SK-MEL-5 (cell line): ENCODE data around the gene SLC38A7. TPM values are rescaled to one million over a fixed set of nuclear protein-coding genes. Genes with fewer than 3 reads are reported as not detected.
A peak's percentile ranks its signal among the peaks of the same experiment; 100 is the strongest.
"Not testable (repeated sequence)": the region's sequence is repeated elsewhere in the genome, so short reads cannot be mapped to it uniquely, and the experiment has no call there.

Experiments
- DNase-seq: peaks from one replicate; pipeline ENCODE4 v3.0.0-alpha.2; 2016; ENCODE audit warnings: low read depth, low spot score
- in situ Hi-C: cut with HindIII; loops from 2 replicates; pipeline ENCODE4 v1.10.0; 2016; ENCODE audit warnings: low sequenced_read_pairs, high pct_unique_total_duplicates, low pct_unique_long_range_greater_than_20kb
- polyA plus RNA-seq, 2 experiments: library from polyadenylated mRNA; depleted of rRNA; stranded (reverse); fragments of >200 nt; gene quantifications; 2 replicates each; pipeline ENCODE4 v1.2.3, GENCODE V29; 2015
- total RNA-seq: library from RNA; depleted of rRNA; stranded (reverse); fragments of >200 nt; shearing (Covaris generic); gene quantifications from 2 replicates; pipeline ENCODE4 v1.2.3, GENCODE V29; 2014; rRNA removed

Gene SLC38A7
- 23.4 and 30.3 TPM in 2 replicates for total RNA-seq
- 25.2 and 32.5 TPM in 2 replicates for polyA plus RNA-seq (2015; cell fraction: cytosol; rRNA removed)
- polyA plus RNA-seq (2015; cell fraction: nucleus; rRNA removed), result 53.6 and 57.8 TPM in 2 replicates

- in situ Hi-C loops, result no loop called here
- DNase-seq, result peak; percentile 83
These were observed at the start of gene SLC38A7 for GRCh38 chr16:58684354-58685083. TSS of gene SLC38A7 (minus strand) at chr16:58684770. CDS start at chr16:58680126, 4,644 bp downstream.

GRCh38 chr16:58733671-58734458 is 49.3 kb upstream of the SLC38A7 start, which contains the start of gene GOT2:
TSS of gene GOT2 (minus strand) at chr16:58734316. CDS start at chr16:58734228, 88 bp downstream.
- peak; percentile 82 for DNase-seq
- in situ Hi-C loops, result no loop called here

- DNase-seq, result no peak
- in situ Hi-C loops, result no loop called here
These were observed 48.7 kb upstream of the SLC38A7 start for GRCh38 chr16:58733248-58733670.

- in situ Hi-C loops, result no loop called here
- no peak for DNase-seq
These were observed 48.1 kb upstream of the SLC38A7 start for GRCh38 chr16:58732545-58733247.

- no peak for DNase-seq
- in situ Hi-C loops, result no loop called here
These were observed 46.3 kb upstream of the SLC38A7 start for GRCh38 chr16:58730724-58731370.

- no peak for DNase-seq
- in situ Hi-C loops, result no loop called here
These were observed 43.4 kb upstream of the SLC38A7 start for GRCh38 chr16:58727796-58728568.

- no peak for DNase-seq
- in situ Hi-C loops, result no loop called here
These were observed 42.6 kb upstream of the SLC38A7 start for GRCh38 chr16:58727028-58727781.

GRCh38 chr16:58723109-58723508 is 38.5 kb upstream of the SLC38A7 start:
- in situ Hi-C loops, result no loop called here
- DNase-seq, result no peak

- no peak for DNase-seq
- in situ Hi-C loops, result no loop called here
These were observed 33.4 kb upstream of the SLC38A7 start for GRCh38 chr16:58717994-58718393.

GRCh38 chr16:58716468-58716867 is 31.9 kb upstream of the SLC38A7 start:
- in situ Hi-C loops, result no loop called here
- DNase-seq, result no peak

- in situ Hi-C loops, result no loop called here
- DNase-seq, result no peak
These were observed 29.2 kb upstream of the SLC38A7 start for GRCh38 chr16:58713742-58714141.

GRCh38 chr16:58709333-58709732 is 24.8 kb upstream of the SLC38A7 start:
- no peak for DNase-seq
- in situ Hi-C loops, result no loop called here

GRCh38 chr16:58699151-58699550 is 14.6 kb upstream of the SLC38A7 start:
- DNase-seq, result no peak
- in situ Hi-C loops, result no loop called here

GRCh38 chr16:58695368-58695767 is 10.8 kb upstream of the SLC38A7 start:
- in situ Hi-C loops, result no loop called here
- DNase-seq, result no peak

GRCh38 chr16:58692450-58692849 is 7.9 kb upstream of the SLC38A7 start:
- in situ Hi-C loops, result no loop called here
- DNase-seq, result no peak

- in situ Hi-C loops, DNase-seq: not testable (repeated sequence)
These were observed 2.6 kb upstream of the SLC38A7 start for GRCh38 chr16:58686985-58687706.
